ENCODE measurements around the gene LBHD1. TPM values are rescaled to one million over a fixed set of nuclear protein-coding genes. Genes with fewer than 3 reads are reported as not detected.

LBHD1 gene
- 1 to 10 TPM; 2.0 to 4.1 (median 3.7) TPM for total RNA-seq
- polyA plus RNA-seq = 10 to 100 TPM in 1 of 3 donors, 1 to 10 TPM in 2; 3.0 to 12.9 (median 5.8) TPM

DNA sequence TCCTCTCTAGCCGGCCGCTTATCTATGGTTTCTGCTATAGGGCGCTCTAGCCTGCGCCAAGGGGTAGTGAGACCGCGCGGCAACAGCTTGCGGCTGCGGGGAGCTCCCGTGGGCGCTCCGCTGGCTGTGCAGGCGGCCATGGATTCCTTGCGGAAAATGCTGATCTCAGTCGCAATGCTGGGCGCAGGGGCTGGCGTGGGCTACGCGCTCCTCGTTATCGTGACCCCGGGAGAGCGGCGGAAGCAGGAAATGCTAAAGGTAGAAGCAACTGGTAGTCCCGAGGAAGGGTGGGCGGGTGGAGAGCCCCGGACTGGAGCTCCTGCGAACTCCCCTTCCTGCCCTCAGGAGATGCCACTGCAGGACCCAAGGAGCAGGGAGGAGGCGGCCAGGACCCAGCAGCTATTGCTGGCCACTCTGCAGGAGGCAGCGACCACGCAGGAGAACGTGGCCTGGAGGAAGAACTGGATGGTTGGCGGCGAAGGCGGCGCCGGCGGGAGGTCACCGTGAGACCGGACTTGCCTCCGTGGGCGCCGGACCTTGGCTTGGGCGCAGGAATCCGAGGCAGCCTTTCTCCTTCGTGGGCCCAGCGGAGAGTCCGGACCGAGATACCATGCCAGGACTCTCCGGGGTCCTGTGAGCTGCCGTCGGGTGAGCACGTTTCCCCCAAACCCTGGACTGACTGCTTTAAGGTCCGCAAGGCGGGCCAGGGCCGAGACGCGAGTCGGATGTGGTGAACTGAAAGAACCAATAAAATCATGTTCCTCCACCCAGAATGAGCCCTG, at the start of gene LBHD1, which contains the start of gene UQCC3:
TSS of gene LBHD1 (minus strand) at position 660 of the 782 bp plus-strand sequence. CDS start 2,236 bp downstream, outside the sequence.
TSS of gene UQCC3 (plus strand) at position 66 of the 782 bp plus-strand sequence. CDS start at position 139, 73 bp downstream.
- 0 to 1% methylated on average over 59 of the region's 59 CpGs for WGBS, 2 donors
- intact Hi-C loops (cut with DNase I) = no loop called here
- H3K27ac ChIP-seq = peak within 1 kb of the TSS; percentile 82 to 91 (median 88)
- peaks cover 0 to 40% (median 38%) of the 10 kb centered on the region in 4 donors for H3K4me1 ChIP-seq
- peaks cover 0 to 37% (median 5%) of the 10 kb centered on the region in 4 donors for H3K36me3 ChIP-seq
- TF ChIP-seq CTCF (IDR thresholded peaks at IDR 0.05) (no peak), POLR2AphosphoS5 (IDR thresholded peaks at IDR 0.05) (peak; percentile 55 to 82 (median 73)), EP300 (IDR thresholded peaks at IDR 0.05) (no peak), POLR2A (IDR thresholded peaks at IDR 0.05) (peak; percentile 48 to 57)
- peak; percentile 91 for DNase-seq
- H3K4me3 ChIP-seq = peak within 1 kb of the TSS; percentile 57 to 87 (median 74)
- H3K9me3 ChIP-seq = no peaks in the 10 kb centered on the region
- no peaks in the 10 kb centered on the region for H3K27me3 ChIP-seq

DNA sequence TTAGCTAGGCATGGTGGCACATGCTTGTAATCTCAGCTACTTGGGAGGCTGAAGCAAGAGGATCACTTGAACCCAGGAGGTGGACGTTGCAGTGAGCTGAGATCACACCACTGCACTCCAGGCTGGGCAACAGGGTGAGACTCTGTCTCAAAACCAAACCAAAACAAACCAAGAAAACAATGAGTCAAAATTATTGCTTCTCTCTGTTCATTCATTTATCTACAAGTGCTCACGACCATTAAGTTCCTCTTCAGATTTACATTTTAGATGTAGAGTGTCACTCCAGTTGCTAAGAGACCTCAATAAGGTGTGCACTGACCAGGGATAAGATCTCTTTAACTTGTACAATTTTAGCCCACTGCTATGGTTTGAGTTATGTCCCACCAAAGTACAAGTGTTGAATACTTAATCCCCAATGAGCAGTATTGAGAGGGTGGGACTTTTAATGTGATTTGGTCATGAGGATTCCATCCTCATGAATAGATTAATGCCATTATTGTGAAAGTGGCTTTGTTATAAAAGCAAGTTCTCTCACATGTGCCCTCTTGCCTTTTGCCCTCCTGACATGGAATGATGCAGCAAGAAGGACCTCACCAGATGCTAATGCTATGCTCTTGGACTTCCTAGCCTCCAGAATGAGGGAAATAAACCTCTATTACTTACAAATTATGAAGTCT, 47.4 kb upstream of the LBHD1 start:
- Histone ChIP-seq H3K27ac (no peak overlapping the region), H3K9me3 (no peaks in the 10 kb centered on the region), H3K4me1 (peaks cover 0 to 18% (median 14%) of the 10 kb centered on the region in 4 donors), H3K4me3 (no peak overlapping the region), H3K27me3 (no peaks in the 10 kb centered on the region), H3K36me3 (peaks cover 84 to 99% (median 92%) of the 10 kb centered on the region in 4 donors)
- WGBS, 2 donors = 77 to 81% methylated on average over 2 of the region's 2 CpGs
- DNase-seq = no peak
- intact Hi-C loops (cut with DNase I) = no loop called here
- TF ChIP-seq POLR2AphosphoS5 (IDR thresholded peaks at IDR 0.05) (no peak), POLR2A (IDR thresholded peaks at IDR 0.05) (no peak), CTCF (IDR thresholded peaks at IDR 0.05) (no peak), EP300 (IDR thresholded peaks at IDR 0.05) (no peak)

DNA sequence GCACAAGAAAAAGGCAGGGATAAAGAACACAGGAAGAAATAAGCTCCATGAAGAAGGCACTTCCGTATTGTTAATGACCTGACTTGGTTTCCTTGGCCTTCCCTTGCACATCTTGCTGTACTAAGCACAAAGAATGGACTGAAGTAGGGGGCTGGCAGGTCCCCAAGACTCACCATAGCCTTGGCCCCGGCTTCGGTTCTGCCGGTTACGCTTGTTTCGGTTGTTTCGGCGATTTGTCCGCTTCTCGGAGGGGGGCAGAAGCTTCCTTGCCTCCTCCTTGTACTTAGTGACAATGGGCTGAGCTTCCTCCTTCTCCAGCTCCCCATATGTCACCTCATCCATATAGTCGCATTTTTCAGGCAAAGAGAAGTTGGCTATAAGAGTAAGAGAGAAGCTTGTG, 44.7 kb upstream of the LBHD1 start:
- Histone ChIP-seq H3K4me3 (no peak overlapping the region), H3K4me1 (peaks cover 0 to 3% (median 0%) of the 10 kb centered on the region in 4 donors), H3K9me3 (no peaks in the 10 kb centered on the region), H3K36me3 (peaks cover 78 to 99% (median 84%) of the 10 kb centered on the region in 4 donors), H3K27me3 (no peaks in the 10 kb centered on the region), H3K27ac (no peak overlapping the region)
- intact Hi-C loops (cut with DNase I) = no loop called here
- DNase-seq = no peak
- 90 to 96% methylated on average over 11 of the region's 11 CpGs for WGBS, 2 donors
- TF ChIP-seq CTCF (IDR thresholded peaks at IDR 0.05) = no peak

DNA sequence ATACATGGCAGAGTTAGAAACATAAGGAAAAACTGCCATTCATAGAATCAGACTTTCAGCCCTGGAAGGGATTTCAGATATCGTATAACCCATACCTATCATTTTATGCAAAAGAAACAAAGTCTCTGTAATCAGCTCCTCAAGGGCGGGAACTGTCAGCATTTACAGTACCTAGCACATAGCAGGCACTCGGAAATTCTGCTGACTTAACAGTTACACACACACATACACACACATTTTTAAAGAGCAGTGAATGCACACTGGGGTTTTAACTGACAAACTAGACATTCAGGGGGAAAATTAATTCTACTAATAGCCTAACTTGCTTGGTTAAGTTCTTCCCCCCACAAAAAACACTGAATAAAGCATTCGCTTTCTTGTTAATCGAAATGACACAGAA, 44.1 kb upstream of the LBHD1 start:
- intact Hi-C loops (cut with DNase I) = no loop called here
- Histone ChIP-seq H3K4me1 (no peaks in the 10 kb centered on the region), H3K4me3 (no peak overlapping the region), H3K27me3 (no peaks in the 10 kb centered on the region), H3K9me3 (no peaks in the 10 kb centered on the region), H3K36me3 (peaks cover 72 to 99% (median 82%) of the 10 kb centered on the region in 4 donors), H3K27ac (no peak overlapping the region)
- TF ChIP-seq POLR2A (IDR thresholded peaks at IDR 0.05) (no peak), EP300 (IDR thresholded peaks at IDR 0.05) (no peak), POLR2AphosphoS5 (IDR thresholded peaks at IDR 0.05) (no peak), CTCF (IDR thresholded peaks at IDR 0.05) (no peak)
- no peak for DNase-seq
- WGBS, 2 donors = 80 to 86% methylated on average over 5 of the region's 5 CpGs

All from sigmoid colon (tissue), 7 donors.